Activated CD8-positive, alpha-beta memory T cell treated with anti-CD3 and anti-CD28 coated beads, Interleukin-2, amount 50 U/mL, for 1 hour (primary cell): ENCODE data around the gene SCRN1.
"Not testable (repeated sequence)": the region's sequence is repeated elsewhere in the genome, so short reads cannot be mapped to it uniquely, and the experiment has no call there.

Source experiments
- DNase-seq: peaks from one replicate; pipeline ENCODE4 v3.0.0-alpha.2; 2020; ENCODE audit errors: extremely low read depth

The SCRN1 gene

DNA sequence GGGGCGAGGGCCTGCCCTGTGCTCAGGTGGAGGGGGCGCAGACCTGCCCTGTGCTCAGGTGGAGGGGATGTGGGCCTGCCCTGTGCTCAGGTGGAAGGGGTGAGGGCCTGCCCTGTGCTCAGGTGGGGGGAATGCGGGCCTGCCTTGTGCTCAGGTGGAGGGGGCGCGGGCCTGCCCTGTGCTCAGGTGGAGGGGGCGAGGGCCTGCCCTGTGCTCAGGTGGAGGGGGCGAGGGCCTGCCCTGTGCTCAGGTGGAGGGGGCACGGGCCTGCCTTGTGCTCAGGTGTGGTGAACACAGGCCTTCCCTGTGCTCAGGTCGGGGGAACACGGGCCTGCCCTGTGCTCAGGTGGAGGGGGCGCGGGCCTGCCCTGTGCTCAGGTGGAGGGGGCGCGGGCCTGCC is 98.8 kb downstream of the SCRN1 start:
- not testable (repeated sequence) for DNase-seq

DNA sequence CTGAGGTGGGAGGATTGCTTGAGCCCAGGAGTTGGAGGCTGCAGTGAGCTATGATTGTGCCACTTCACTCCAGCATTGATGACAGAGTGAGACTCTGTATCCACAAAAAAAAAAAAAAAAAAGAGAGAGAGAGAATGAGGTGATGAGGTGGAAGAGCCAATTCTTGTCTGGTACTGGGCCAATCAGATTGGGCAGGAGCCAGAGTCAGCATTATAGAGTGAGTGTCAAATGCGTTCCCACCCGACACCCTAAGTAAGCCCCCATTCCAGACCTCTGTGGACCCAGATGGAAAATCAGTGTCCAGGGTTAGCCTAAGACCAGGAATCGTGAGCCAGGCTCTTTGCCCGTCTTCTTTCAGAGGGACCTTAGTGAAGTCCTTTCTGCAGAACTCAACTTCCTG is 99.3 kb downstream of the SCRN1 start:
- DNase-seq: no peak

DNA sequence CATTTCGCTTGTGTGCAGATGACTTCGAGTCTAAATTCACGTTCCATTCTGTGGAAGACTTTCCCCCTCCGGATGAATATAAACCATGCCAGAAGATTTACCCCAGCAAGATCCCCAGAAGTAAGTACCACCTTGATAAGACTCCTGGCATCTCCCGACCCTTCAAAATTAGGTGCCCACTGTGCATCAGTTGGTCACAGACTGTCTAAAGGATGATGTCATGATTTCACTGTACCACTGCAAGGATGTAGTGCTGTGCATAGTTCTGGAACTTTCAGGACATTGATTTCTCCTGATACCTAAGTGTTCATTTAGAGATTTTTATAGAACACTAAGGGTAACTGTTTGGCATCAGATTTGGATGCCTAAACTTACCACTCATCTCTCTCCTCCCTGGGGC is 100.3 kb downstream of the SCRN1 start:
- DNase-seq: no peak

DNA sequence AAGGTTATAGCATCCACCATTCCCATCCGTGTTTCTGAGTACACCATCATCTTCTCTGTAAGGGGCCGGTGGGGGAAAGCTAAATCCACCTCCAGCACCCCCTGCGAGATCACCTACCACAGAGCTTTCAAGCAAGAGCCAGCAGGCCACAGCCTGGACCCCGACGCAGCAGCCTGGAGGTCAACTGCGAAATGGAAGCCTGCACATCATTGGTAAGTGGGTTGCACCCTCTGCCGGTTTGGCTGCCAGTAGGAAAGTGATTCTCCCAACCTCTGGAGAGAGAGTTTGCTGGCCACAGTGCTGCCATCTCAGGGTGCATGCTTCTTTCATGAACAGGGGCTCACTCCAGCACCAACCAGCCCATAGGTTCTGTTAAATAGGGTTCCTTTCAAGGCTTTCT is 101.6 kb downstream of the SCRN1 start:
- no peak for DNase-seq

DNA sequence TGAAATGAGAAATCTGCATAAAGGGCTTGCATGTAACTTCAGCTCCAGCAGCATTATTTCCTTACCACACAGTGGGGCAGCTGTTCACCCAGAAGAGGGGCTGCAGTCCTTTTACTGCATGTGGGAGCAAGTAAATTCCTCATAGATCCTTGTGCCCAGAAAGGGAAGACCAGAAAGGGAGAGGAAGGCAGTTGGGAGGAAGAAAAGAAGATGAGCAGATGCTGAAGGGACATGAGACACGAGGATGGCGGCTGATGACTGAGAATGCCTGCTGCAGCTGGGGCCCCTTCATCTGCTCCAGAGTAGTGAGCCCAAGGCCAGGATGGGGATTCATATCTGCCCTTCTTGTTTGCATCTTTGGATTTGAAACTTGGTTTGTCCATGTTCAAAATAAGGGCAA is 102.8 kb downstream of the SCRN1 start:
- DNase-seq: no peak

DNA sequence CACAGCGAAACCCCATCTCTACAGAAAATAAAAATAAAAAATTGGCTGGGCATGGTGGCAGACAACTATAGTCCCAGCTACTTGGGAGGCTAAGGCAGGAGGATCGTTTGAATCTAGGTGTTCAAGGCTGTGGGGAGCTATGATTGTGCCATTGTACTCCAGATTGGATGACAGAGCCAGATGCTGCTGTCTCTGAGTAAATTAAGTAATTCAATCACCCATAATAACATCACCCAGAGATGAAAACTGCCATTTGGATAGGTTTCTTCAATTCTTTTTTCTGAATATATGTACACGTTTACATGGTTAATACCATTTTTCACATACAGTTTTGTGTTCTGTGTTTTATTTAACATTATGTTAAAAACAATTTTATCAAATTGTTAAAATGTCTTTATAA is 104.0 kb downstream of the SCRN1 start:
- no peak for DNase-seq

DNA sequence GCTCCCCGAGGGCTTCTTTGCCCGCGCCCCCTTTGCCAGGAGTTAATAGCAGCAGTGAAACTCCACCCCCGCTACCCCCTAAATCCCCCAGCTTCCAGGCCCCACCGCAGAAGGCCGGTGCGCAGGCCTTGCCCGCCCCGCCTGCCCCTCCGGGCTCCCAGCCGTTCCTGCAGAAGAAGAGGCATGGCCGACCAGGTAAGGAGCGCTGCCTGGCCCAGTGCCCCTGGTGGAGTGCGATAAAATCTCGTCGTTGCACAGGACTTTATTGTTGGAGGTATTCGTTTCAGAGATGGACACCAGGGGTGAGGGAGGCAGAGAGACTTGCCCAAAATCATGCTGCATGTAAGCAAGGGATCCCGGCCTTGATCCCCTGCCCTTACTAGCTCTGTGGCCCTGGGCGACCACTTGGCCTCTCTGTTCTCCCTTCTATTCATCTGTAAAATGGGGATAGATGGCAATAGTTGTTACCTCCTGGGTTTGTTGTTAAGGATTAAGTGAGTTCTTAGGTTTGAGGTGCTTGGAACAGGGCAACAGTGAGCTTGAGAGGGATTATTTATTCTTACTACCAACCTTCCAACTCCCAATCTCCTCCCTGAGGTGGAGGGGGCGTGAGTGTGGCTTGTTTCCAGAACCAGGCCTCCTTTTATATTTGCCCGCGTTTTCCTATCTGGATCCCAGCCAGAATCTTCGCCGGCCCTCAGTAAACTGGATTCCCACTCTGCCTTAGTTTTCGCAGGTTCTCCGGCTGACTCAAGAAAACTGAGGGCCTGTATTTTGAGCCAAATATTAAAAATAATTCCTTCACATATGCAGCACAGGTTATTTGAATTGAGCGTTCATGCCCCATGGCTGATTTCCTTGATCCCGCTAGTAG is 105.0 kb downstream of the SCRN1 start:
- DNase-seq: no peak

DNA sequence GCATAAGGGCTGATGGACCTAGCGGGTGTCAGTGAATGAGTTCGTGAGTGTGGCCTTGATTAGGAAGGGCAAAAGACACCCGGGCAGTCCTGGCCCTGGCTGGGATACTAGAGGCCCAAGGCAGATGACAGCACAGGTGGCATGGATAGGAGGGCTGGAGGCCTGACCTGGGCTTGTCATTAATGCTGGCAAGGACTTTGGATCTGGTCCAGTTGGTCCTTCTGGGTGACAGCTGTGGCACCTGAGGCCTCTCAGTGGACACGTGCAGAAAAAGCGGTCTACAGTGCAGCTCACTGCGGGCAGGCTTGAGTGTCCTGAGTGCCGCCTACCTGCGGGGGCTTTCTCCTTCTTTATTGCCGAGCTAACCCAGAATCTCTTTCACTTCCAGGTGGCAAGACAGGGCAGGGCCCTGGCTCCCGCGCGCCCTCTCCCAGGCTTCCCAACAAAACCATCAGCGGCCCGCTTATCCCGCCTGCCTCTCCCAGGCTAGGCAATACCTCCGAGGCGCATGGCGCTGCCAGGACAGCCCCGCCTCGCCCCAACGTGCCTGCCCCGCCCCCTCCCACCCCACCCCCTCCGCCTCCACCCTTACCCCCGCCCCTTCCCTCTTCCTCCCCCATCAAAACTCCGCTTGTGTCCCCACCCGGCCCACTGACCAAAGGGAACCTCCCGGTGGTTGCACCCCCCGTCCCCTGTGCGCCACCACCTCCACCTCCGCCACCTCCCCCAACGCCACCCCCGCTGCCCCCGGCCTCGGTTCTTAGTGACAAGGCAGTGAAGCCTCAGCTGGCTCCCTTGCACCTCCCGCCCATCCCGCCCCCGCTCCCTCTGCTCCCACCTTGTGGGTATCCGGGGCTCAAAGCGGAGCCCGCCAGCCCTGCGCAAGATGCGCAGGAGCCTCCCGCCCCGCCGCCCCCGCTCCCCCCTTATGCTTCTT is 105.9 kb downstream of the SCRN1 start:
- DNase-seq: no peak

DNA sequence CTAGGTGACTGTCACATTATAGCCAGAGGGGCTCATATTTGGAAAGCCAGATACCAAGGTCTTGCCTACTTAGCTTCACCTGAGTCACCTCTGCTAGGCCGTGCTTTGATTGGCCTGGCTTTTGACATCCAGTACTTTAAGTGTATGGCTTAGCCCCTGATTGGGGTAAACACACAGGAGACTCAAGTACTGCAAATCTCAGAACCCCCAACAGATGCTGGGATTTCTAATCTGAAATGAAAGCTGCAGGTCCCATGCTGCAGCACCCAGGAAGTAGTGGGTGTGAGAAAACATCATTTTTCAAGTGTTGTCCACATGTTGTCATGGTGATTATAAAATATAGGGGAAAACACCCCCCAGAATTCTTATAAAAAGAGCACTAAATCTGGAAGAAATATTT is 107.1 kb downstream of the SCRN1 start:
- no peak for DNase-seq

DNA sequence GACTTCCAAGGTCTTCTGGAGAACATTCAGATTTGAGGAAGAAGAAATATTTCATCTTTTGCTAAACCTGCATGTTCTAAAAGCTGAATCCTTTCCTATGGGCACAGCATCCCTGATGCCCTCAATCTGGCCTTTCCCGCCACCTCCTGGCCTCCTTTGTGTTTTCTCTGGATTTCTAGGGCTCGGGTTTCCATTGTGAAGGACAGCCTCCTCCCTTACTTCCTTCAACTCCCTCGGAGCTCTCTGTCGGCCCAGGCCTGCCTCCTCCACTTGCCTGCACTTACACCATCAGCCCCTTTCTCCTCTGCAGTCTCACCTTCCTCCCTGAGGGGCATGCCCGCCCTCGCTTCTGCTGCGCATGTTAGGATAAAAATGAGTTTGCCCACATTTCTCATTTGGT is 107.9 kb downstream of the SCRN1 start:
- DNase-seq: no peak

DNA sequence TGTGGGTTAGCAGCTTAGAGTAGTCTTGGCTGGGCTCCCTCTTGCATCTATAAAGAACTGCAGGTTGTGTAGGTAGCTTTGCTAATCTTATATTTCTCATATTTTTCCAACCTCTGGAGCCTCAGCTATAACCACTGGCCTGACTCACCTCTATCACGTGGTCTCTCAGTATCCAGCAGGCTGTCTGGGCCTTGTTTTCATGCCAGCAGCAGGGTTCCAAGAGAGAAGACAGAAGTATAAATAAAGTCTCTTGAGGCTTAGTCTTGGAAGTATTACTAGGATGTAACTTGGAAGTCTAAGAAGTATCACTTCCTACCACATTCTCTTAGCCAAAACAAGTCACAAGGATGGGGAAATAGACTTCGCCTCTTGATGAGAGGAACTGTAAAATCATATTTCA is 110.0 kb downstream of the SCRN1 start:
- DNase-seq: no peak

DNA sequence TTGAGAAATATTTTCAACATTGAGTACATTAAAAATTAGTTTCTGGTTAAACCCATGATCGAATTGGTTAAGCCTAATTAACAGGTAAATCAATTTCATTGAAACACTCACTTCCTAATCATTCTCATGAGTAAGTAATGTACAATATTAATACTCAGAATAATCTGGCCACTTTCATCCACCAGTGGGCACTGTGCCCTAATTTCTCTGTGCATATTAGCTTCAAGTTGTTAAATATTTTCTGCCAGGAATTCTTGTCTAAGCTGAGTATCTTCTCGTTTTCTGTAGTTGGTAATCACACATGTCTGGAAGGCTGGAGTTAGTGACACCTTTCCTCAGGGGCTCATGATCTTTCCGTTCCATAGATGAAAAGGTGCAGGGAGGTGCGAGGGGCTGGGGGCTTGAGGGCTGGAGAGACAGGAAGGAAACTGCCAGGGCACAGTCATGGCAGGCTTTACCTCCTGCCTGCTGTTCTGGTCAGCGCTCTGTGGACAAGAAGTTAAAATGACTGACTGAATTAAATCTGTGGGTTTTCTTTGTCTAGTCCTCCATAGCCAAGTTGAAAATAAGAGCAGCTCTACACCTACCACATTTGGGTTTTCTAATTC is 111.4 kb downstream of the SCRN1 start:
- DNase-seq: no peak

DNA sequence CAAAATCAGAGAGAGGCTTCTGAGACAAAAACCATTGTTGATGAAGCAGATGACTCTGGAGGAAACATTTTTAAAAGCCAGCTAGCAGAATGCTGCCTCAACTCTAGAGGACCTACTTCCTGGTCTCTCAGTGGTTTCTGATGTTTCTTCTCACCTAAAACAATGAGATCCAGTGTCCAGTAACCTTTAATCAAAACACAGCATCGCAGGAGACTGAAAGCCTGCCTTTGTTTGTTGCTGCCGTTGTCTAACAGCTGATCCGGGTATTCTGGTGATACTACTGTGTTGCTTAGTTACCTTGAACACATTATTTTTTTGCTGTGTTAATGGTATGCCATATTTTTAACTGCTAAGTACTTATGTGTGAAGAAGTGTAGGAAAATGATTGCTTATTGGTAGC is 112.4 kb downstream of the SCRN1 start:
- DNase-seq: no peak

DNA sequence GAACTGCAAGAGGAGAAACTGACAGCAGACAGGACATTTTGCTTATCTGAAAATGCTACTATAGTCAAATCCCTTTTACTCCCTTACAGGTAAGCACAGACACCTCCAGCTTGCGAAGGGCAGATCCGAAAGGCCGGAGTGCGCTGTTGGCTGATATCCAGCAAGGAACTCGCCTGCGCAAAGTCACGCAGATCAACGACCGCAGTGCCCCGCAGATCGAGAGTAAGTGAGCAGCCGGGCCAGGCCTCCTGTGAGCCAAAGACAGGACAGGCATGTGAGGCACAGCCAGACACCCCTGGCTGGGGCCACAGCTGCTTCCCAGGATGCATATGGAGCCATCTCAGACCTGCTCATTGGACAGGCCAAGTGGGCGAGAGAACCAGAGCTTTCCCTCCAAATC is 113.9 kb downstream of the SCRN1 start:
- DNase-seq: no peak

DNA sequence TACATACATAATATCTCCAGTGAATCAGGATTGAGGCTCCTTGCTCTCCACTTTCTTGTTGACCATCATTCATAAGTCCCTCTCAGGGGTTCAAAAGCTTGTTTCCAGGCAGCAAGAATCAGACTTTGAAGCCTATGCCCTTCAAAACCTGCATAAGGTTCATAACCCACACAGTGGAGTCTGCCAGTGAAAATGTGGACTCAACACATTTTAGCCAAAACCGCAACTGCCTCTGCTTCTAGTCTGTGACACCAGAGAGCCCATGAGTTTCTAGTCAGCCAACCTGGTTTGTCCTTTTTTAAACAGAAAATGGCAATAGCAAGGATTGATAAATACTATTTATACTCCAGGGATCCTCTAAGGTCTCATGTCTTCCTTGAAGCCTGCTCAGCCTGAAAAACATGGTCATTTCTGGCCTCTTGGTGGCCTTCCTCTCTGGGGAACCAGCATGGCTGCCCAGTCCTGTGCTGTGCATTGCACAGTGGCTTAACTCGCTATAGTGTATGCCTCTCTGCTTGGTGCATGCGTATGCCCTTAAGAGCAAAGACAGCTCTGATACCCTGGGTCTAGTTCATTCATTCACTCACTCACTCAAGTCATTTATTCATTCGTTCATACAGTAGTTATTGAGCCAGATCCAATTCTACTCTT is 115.8 kb downstream of the SCRN1 start:
- no peak for DNase-seq

DNA sequence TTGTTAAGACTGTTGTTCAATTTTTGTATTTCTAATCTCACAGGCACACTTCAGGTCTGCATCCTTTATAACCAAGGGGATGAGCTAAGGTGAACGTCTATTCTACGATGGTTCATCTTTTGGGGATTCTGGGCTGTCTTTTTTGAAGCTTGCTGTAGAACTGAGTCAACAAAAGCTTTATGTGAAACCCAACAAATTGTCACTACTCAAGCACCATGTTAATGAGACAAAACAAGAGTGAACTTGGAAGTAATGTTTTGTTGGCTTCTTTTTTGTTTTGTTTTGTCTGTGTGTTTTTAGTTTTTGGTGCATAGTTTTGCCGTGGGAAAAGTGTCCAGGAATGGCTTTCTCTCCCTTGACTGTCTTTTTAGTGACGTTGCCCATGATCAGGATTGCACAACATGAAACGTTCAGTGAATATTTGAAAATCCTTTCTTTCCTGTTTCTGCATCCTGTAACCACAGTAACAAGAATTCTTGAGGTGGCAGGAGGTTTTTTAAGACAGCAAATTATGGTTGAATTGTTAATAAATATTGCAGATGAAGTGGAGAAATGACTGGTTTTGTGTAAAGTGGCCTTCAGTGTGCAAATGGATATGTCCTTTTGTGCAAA is 117.7 kb downstream of the SCRN1 start:
- no peak for DNase-seq
